ENCODE results near the gene PLXNB2. TPM values are rescaled to one million over a fixed set of nuclear protein-coding genes. Genes with fewer than 3 reads are reported as not detected.

The PLXNB2 gene
- total RNA-seq, 1 donor from 2014 or later: 86.2 TPM

DNA sequence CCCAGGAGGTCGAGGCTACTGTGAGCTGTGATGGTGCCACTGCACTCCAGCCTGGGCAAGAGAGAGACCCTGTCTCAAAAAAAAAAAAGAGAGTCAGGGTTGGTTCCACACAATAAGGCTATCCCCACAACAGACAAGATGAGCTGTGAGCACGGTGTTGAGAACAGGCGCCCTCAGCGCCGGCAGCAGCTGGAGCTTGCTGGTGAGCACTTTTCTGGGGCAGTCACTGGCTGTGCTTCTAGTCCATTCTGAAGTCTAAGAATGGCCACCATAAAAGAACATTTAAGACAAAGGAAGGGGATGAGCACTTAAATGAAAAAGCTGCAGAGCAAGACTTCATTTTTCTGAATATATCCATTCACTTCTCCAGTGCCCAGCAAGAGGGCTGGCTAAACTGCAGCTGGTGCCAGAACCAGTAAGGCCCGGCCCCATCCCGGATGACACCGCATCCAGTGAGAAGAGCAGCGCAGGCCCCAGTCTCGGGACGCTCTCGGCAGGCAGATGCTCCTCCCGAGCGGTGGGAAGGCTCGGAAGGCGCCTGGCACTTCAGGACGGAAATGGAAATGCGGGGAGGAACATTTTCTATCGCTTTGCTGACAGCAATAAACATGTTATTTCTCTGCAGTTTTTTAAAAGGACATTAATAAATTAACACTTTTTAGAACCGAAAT, 74.8 kb downstream of the PLXNB2 start:
- no peak for DNase-seq (ENCODE audit: low spot score)

DNA sequence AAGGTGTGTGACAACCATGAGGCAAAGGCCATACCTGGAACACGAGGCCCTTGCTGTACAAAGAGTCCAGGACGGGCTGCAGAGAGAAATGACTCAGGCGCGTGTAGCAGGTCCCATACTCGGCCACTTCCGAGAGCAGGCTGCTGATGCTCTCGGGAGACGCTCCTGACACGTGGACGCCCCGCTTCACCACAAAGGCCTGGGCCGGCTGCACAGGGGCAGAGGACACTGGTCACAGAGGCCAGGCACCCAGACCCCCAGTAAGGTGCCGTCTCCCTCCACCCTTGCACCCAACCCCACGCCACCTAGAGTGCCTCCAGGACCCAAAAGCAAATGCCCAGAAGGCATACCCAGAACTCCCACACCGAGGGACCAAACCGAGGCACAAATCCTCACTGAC, 78.1 kb downstream of the PLXNB2 start:
- no peak for DNase-seq (ENCODE audit: low spot score)

DNA sequence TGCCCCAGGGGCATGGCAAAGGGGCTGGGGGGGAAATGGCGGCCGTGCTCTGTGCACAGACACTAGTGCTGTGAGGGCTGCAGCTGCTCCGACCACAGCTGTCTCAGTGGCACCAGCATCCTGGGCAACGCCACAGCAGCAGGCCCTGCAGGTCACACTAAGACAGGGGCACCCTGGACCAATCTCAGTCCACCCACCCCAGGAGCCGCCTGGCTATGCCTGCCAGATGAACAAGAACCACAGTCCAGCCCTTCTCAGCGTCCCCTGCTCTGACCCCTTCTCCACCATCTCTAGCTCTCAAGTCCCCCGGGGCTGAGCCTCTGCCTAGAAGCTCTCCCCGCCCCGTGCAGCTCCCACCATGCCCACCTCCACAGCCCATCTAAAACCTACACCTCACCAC, 79.1 kb downstream of the PLXNB2 start:
- no peak for DNase-seq (ENCODE audit: low spot score)

DNA sequence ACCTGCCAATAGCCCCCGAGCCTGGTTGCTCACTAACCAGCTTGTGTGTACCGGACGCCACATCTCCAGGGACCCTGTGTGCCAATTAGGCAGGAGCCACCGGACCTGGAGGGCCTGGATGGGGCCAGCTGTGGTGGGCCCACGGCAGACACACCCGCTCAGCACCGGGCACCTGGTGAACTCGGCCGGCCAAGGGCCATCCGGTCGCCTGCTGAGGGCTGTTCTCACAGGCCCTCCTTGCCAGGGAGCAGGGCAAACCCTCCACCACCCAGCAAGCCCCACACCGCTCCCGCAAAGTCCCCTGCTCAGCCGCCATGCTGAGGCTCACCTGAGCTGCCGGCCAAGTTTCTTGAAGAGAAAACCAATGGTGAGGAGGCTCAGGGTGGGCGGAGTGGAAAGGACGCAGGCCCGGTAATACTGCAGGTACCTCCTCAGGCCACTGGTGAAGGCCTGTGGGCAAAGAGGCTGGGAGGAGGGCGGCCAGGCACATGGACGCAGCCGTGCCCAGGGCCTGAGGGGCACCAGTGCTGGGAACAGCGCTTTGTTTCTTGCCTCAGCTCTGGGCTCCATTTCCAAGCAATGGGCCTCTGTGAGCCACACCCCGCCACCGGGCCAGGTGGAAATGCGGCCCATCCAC, 79.7 kb downstream of the PLXNB2 start:
- DNase-seq (ENCODE audit: low spot score): no peak

DNA sequence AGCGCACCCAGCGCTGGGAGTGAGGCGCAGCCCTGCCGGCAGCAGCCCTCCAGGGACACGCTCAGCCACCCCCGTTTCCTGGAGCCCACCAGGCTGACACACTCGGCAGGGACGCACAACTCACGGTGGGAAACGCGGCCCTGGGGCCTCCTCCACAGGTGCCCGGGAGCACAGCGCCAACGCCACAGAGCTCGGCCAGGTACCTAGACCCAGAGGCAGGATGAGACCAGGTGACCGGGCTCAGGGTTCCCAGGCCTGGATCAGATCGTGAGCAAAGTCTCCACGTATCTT, 80.6 kb downstream of the PLXNB2 start:
- DNase-seq (ENCODE audit: low spot score): no peak

DNA sequence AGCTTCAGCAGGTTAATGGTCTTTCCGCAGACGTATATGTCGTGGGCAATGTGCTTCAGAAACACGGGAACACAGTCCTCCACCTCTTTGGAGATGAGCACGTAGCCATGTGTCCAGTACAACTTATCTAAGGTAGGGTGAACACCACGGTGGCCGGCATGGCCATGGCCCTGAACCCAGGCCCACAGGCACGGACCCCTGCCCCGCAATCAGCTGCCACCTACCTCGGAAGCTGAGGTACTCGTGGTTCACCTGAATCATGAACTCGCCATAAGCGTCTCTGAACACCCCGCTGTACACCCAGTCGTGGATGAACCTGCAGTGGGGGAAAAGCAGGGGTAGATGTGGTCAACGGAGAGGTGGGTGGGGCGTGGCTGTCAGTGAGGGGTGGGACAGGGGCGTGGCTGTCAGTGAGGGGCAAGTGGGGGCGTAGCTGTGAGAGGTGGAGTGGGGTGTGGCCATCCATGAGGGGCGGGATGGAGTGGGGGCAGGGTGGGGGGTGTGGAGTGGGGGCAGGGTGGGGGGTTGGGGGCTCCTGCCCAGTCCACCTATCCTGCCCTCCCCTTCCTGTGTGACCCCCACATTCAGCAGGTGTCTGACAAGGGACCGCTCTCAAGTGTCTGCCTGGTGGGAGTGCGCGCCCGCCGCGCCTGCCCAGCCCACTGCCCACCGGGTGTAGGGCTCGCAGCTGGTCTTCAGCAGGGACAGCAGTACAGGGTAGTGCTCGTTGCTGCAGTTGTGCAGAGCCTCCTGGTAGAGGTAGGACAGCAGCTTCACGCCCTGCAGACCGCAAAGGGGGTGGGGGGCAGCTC, 81.2 kb downstream of the PLXNB2 start:
- DNase-seq (ENCODE audit: low spot score): no peak

DNA sequence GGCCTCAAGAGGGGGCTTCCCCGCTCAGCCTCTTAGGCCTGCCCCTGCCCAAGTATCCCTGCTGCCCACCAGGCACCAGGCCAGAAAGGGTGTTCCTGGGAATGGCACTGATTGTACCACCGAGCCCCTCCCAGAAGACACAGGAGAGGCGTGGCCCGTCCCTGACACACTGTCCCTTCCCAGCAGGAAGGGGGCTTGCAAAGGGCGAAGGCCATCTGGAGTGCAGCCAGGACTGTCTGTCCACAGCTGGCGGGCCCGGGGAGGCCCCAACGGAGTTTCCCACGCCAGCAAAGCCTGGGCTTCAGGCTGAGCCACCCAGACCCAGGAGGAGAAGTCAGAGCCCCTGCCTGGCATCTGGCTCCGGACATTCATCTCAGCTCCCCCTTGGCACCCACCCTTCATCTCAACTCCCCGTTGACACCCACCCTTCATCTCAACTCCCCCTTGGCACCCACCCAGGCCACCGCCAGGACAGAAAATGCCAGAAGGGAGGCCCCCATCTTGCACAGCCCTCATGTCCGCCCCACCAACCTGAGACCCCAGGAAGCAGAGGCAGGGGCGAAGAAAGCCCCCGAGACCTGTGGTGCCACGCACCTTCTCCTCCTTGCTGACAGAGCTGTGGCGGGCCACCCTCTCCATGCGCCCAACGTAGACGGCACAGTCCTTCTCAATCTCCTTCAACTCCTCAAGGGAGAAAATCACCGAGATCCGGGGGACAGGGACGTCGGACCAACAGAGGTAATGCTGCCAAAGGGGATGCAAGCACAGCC, 82.1 kb downstream of the PLXNB2 start:
- DNase-seq (ENCODE audit: low spot score): no peak

Other genes starting within 250 kb of the PLXNB2 start
- gene TTLL8, start 249.3 kb downstream of the PLXNB2 start, total RNA-seq (ENCODE audit: insufficient read depth, low replicate concordance): not detected
- 0.24 TPM for gene MLC1, start 222.2 kb downstream of the PLXNB2 start, total RNA-seq (ENCODE audit: insufficient read depth, low replicate concordance)
- gene MOV10L1, start 217.6 kb downstream of the PLXNB2 start, total RNA-seq (ENCODE audit: insufficient read depth, low replicate concordance): 4.8 TPM
- gene PANX2, start 136.9 kb downstream of the PLXNB2 start, total RNA-seq (ENCODE audit: insufficient read depth, low replicate concordance): 0.96 TPM
- 20.5 TPM for gene TRABD, start 121.7 kb downstream of the PLXNB2 start, total RNA-seq (ENCODE audit: insufficient read depth, low replicate concordance)
- 6.3 TPM for gene SELENOO, start 106.6 kb downstream of the PLXNB2 start, total RNA-seq (ENCODE audit: insufficient read depth, low replicate concordance)
- gene TUBGCP6, start 62.6 kb downstream of the PLXNB2 start, total RNA-seq (ENCODE audit: insufficient read depth, low replicate concordance): 30.3 TPM
- 35.6 TPM for gene HDAC10, start 56.4 kb downstream of the PLXNB2 start, total RNA-seq (ENCODE audit: insufficient read depth, low replicate concordance)
- gene MAPK12, start 46.0 kb downstream of the PLXNB2 start, total RNA-seq (ENCODE audit: insufficient read depth, low replicate concordance): 21.4 TPM
- 4.3 TPM for gene MAPK11, start 37.3 kb downstream of the PLXNB2 start, total RNA-seq (ENCODE audit: insufficient read depth, low replicate concordance)
- gene DENND6B, start 19.4 kb upstream of the PLXNB2 start, total RNA-seq (ENCODE audit: insufficient read depth, low replicate concordance): 1.4 TPM
- 43.8 TPM for gene PPP6R2, start 35.7 kb upstream of the PLXNB2 start, total RNA-seq (ENCODE audit: insufficient read depth, low replicate concordance)
- gene SBF1, start 167.4 kb upstream of the PLXNB2 start, total RNA-seq (ENCODE audit: insufficient read depth, low replicate concordance): 48.2 TPM
- 0.72 TPM for gene ADM2, start 173.9 kb upstream of the PLXNB2 start, total RNA-seq (ENCODE audit: insufficient read depth, low replicate concordance)
- not detected for gene MIOX, start 179.2 kb upstream of the PLXNB2 start, total RNA-seq (ENCODE audit: insufficient read depth, low replicate concordance)
- 34.2 TPM for gene LMF2, start 200.1 kb upstream of the PLXNB2 start, total RNA-seq (ENCODE audit: insufficient read depth, low replicate concordance)
- gene NCAPH2, start 200.6 kb upstream of the PLXNB2 start, total RNA-seq (ENCODE audit: insufficient read depth, low replicate concordance): 14.4 TPM
- not detected for gene SCO2, start 218.0 kb upstream of the PLXNB2 start, total RNA-seq (ENCODE audit: insufficient read depth, low replicate concordance)
- gene TYMP, start 222.4 kb upstream of the PLXNB2 start, total RNA-seq (ENCODE audit: insufficient read depth, low replicate concordance): 89.8 TPM
- 6.0 TPM for gene KLHDC7B, start 238.3 kb upstream of the PLXNB2 start, total RNA-seq (ENCODE audit: insufficient read depth, low replicate concordance)

Measured in umbilical cord (tissue), 2 donors.